ENCODE data around the gene RPS25.
"Not testable (repeated sequence)": the region's sequence is repeated elsewhere in the genome, so short reads cannot be mapped to it uniquely, and the experiment has no call there.

Gene RPS25

GRCh38 chr11:119018074-119018938 is at the start of gene RPS25, which contains the start of gene TRAPPC4:
RPS25 (minus strand) TSS chr11:119018343; CDS start chr11:119018284, 59 bp downstream.
TRAPPC4 (plus strand) TSS chr11:119018766; CDS start chr11:119018796, 30 bp downstream.
- peak; percentile 98 for DNase-seq (ENCODE audit: low spot score)

DNA sequence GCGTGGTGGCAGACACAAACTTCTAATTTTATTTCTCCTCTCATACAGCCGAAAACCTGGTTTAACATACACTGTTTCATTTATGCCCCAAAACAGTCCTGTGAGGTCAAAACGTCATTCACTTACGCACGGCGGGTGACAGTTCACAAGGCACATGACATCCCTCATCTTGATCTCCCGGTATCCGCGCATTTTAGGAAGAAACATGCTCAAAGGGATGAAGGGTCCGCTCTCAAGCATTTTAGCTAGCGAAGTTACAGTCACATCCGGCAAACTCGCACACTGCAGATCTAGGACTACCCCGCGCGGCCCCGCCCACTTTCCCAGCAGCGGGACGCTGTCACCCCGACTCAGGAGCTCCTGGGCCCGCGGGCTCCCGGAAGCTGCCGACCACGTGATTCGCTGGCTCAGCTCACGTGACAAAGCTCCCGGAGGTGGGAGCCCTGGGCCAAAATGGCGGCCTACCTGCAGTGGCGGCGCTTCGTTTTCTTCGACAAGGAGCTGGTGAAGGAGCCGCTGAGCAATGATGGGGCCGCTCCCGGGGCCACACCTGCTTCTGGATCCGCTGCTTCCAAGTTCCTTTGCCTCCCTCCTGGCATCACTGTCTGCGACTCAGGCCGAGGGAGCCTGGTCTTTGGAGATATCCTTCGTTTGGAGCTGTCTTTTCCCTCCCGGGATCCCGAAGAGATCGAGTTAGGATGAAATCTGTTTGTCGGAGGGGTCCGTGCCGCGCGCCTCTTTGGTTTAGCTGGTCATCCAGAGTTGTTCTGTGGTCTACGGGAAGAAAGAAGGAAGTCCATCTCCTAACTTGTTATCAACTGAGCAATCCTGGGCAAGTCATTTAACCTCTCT is 49.5 kb upstream of the RPS25 start, which contains the start of gene VPS11:
Gene VPS11 (plus strand): TSS at position 448 of the 852 bp plus-strand sequence. CDS start 6 bp downstream, at position 454.
- DNase-seq (ENCODE audit: low spot score), result peak; percentile 94

DNA sequence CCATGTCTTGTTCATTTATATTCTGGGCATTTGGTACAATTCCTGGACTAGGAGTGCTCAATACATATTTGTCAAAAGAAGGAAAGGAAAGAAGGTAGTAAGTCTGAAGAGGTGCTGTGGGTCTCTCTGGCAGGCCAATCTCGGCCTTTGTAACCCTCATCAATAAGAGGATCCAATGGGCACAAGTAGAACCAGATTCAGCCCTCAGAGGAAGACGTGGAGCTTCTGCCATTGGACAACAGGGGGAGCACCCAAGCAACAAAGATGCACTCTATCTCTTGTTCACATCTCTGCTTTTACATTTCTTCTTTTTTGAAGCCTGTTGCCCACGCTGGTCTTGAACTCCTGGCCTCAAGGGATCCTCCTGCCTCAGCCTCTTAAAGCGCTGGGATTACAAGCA is 47.2 kb upstream of the RPS25 start:
- peak; percentile 55 for DNase-seq (ENCODE audit: low spot score)

DNA sequence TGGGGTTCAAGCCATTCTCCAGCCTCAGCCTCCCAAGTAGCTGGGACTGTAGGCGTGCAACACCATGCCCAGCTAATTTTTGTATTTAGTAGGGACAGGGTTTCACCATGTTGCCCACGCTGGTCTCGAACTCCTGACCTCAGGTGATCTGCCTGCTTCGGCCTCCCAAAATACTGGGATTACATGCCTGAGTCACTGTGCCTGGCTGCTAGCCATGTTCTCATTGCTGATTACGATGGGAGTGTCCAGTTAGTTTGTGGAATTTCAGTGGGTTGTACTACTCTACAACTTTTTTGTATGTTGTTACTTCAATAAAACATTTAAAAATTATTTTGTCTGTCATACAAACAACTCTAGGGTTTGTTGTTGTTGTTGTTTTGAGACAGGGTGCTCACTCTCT is 44.6 kb upstream of the RPS25 start:
- DNase-seq (ENCODE audit: low spot score), result no peak

- no peak for DNase-seq (ENCODE audit: low spot score)
Measured at GRCh38 chr11:119061256-119061655, 43.1 kb upstream of the RPS25 start.

DNA sequence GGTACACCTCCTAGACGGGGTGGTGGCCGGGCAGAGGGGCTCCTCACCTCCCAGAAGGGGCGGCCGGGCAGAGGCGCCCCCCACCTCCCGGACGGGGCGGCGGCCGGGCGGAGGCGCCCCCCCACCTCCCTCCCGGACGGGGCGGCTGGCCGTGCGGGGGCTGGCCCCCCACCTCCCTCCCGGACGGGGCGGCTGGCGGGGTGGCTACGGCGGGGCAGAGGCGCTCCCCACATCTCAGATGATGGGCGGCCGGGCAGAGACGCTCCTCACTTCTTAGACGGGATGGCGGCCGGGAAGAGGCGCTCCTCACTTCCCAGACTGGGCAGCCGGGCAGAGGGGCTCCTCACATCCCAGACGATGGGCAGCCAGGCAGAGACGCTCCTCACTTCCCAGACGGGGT is 41.0 kb upstream of the RPS25 start:
- not testable (repeated sequence) for DNase-seq (ENCODE audit: low spot score)

DNA sequence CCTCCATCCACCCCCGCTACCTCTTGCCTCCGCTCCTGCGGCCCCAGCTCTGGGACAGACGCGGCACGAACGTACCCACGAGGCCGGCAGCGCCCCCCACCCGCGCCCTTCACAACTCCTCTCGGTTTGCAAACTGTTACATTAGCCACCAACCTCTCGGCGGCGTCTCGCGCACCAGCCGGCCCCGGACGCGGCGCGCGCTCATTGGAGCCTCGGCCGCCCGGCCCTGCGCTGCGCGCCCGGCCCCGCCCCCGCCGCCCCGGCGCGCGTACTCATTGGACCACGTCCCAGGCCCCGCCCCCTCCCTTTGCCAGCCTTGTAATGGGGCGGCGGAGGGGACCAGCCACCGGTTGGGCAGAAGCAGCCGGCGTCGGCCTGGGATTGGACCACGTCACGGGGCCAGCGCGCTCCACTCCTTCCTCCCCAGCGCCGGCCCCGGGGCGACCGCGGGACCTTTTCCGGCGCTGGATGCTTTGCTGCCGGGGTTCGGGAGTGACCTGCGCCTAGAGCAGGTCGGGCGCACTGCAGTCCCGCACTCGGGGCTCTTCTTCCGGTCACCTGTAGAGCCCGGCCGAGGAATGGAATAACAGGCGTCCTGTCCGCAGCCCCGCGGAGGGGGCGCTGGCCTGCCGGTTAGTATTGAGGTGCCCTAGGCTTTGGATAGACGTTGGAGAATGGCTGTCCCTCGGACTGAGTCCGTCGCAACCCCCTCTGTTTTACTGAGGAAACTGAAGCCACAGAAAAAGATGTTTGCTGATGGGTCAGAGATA is 39.0 kb upstream of the RPS25 start, which contains the start of gene HYOU1:
Gene HYOU1 (minus strand): TSS at position 206 of the 770 bp plus-strand sequence. CDS start 1,045 bp downstream, outside the sequence.
- peak; percentile 97 for DNase-seq (ENCODE audit: low spot score)

DNA sequence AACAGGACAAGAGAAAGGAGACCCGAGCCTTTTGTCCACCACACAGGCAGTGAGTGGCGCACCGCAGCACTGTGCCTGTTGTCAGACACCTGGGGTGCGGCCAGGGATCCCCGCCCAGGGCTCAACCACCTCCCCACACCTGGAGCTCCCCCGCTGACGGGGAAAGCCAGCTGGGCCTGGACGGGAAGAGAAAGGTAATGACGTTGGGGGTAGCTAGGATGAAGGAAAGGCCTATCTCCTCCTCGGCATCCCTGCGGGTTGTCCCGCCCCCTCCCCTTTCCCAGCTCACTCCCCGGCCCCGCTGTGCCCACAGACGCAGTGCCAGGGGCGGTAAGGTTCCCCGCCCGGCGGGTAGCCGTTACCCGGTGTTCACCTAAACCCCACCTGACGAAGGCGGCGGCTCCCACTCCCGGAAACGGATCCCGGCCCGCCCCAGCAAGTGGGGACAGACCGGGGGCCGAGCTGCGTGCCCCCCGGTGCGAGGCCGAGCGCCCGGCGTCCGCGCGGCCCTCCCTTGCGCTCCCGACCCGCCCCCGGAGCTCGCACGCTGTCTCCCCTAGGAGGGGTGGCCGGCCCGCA is 38.4 kb upstream of the RPS25 start:
- DNase-seq (ENCODE audit: low spot score), result peak; percentile 53

- peak; percentile 38 for DNase-seq (ENCODE audit: low spot score)
Measured at GRCh38 chr11:119055901-119056300, 37.8 kb upstream of the RPS25 start.

- no peak for DNase-seq (ENCODE audit: low spot score)
Measured at GRCh38 chr11:119054418-119054817, 36.3 kb upstream of the RPS25 start.

GRCh38 chr11:119052163-119052814 is 34.1 kb upstream of the RPS25 start:
- no peak for DNase-seq (ENCODE audit: low spot score)

GRCh38 chr11:119051440-119052162 is 33.5 kb upstream of the RPS25 start:
- DNase-seq (ENCODE audit: low spot score), result no peak

DNA sequence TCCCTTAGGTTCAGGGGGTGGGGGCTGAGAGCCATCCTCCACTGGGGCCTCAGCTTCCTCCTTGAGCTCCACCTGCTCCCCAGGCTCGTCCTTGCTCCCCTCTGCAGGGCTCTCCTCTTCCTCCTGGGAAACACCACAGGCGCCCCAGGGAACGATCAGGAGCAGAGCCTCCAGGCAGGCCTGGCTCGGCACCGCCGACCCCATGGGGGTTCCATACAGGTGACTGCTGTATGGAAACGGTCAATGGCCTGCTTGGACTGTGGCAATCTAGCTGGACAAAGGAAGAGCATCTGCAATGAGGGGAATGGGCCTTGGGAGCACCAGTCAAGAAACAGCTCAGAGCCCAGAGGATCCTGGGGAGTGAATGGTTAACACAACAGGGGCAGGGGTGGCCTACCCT is 30.9 kb upstream of the RPS25 start:
- no peak for DNase-seq (ENCODE audit: low spot score)

- no peak for DNase-seq (ENCODE audit: low spot score)
Measured at GRCh38 chr11:119048644-119049043, 30.5 kb upstream of the RPS25 start.

DNA sequence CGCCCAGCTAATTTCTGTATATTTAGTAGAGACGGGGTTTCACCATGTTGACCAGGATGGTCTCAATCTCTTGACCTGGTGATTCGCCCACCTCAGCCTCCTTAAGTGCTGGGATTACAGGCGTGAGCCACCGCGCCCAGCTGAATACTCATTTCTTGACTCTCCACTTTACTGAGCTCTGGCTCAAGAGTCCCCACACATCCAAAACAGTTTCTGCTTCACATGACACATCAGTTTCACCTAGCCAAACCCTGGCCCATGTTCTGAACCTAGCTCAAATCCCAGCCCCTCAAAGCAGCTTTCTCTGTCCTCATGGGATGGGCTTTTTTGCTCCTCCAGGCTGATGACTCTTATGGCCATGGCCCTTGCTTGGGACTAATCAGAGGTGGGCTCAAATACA is 29.1 kb upstream of the RPS25 start:
- DNase-seq (ENCODE audit: low spot score), result no peak

- no peak for DNase-seq (ENCODE audit: low spot score)
Measured at GRCh38 chr11:119046489-119046888, 28.3 kb upstream of the RPS25 start.

GRCh38 chr11:119044708-119045107 is 26.6 kb upstream of the RPS25 start:
- DNase-seq (ENCODE audit: low spot score), result no peak

DNA sequence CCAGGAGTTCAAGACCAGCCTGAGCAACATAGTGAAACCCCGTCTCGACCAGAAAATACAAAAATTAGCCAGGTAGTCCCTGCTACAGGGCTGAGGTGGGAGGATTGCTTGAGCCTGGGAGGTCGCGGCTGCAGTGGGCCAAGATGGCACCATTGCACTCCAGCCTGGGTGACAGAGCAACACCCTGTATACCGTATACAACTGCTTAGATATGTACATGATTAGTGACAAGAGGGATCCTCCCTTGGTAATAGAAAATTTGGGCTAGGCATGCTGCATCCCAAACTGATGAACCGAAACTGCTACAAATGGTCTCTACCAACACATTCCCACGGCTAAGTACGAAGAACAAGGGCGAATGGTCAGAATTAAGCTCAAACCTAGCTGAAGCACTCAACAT is 24.8 kb upstream of the RPS25 start:
- no peak for DNase-seq (ENCODE audit: low spot score)

DNA sequence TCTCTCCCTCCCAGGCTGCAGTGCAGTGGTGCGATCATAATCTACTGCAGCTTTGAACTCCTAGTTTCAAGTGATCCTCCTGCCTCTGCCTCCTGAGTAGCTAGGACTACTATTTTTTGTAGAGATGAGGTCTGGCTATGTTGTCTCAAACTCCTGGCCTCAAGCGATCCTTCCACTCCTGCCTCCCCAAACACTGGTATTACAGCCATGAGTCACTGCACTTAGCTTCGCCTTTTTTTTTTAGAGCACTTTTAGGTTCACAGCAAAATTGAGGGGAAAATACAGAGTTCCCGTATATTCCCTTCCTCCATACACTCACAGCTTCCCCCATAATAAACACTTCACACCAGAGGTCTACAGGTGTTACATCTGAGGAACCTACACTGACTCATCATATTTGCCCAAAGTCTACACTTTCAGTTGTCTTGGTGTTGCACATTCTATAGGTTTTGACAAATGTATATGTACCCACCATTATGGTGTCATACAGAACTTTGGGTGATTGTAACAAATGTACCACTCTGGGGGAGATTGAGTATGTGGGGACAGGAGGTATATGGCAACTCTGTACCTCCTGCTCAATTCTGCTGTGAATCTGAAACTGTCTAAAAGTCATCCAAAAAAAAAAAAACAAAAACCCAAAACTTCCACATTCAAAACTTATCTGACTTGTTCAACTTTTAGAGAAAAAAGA is 23.8 kb upstream of the RPS25 start:
- DNase-seq (ENCODE audit: low spot score), result no peak

- not testable (repeated sequence) for DNase-seq (ENCODE audit: low spot score)
Measured at GRCh38 chr11:119039471-119039870, 21.3 kb upstream of the RPS25 start.
